GM19025 (cell line): ENCODE measurements around the gene GLIS1.

ENCODE experiments used
- ATAC-seq: cut with Tn5 transposase; IDR thresholded peaks from one replicate; pipeline ENCODE4 v1.9.1; 2021; ENCODE audit warnings: mild to moderate bottlenecking, low read depth, moderate library complexity; ENCODE audit not compliant: unreplicated experiment

Gene GLIS1

DNA sequence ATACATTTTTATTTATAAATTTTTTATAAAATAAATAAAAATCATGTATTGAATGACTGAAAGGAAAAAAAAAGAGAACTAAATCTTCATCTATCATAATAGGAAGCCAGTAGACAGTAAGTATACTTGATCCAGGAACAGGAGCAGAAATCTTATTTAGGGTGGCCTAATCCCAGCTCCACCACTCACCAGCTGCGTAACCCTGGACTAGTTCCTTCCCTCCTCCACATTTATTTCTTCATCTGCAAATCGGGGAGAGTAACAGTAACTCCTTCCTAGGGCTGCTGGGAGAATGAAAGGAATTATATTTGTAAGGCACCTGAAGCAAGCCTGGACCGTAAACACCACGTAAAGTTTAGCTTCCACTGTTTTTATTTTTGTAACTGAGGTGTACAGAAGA lies 17.9 kb downstream of the GLIS1 start:
- ATAC-seq, result no peak

- ATAC-seq, result no peak
Observed at GRCh38 chr1:53719469-53719868, 19.5 kb downstream of the GLIS1 start.

DNA sequence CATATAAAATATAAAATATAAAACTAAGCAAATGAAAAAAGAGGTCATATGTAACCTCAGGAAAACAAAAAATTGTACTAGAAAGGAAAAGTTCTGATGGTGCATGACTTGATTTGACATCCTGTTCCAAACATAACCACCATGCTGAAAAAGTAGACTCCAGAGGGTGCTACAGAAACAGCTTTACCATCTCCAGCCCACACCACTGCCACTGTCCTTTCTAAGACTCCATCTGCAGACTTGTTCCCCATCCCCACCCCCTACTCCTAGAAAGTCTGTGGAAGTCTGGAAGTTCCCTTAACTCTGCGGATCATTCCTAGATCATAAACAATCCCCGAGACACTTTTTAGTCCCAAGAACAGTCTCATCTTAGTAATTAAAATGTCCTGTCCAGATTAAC lies 20.5 kb downstream of the GLIS1 start:
- no peak for ATAC-seq

DNA sequence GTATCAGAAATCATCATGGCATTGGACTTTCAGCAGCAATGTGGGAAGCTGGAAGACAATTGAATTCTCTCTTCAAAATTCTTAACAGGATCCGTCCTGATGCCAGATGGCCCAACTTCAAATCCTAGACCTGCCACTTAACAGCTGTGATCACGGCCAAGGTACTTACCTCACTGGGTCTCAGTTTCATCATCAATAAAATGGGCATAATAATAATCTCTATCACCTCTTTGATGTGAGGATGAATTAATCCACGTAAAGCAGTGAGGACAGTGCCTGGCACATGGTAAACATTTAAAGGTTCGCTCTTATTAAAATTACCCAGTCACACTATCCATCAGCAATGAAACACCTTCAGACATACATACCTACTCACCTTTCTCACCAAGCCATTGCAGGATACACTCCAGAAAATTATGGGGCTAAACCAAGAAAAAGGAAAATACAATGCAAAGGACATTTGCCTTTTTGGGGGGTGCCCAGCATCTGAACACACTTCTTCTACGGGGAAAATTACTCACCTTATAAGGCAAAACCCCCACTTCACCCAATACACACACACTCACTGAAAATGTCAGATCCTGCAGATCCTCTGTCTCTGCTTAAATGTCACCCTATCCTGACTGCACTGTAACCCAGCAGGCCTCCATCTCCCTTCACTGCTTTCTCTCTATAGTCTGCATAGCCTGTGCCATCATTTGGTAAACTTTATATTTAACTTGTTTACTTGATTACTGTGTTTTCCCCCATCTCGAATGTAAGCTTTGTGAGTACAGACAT lies 21.7 kb downstream of the GLIS1 start:
- ATAC-seq, result no peak

DNA sequence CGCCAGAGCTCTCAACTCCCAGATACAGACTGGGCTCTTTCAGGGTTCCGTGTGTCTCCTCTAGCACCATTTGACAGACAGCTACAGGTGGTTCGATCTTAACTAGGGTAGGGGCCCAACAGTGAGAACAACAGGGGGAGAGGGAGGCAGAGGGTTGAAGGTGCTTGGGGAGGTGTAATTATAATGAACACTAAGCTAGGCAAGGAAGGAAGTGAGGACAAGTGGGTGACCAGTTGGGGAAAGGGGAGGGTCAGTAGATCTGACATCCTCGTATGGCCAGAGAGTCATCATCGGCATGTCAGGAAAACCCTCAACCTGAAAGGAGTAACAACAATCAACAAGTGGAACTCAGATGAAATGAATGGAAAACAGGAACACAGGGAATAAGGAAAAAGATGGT lies 22.8 kb downstream of the GLIS1 start:
- ATAC-seq, result no peak

- no peak for ATAC-seq
Observed at GRCh38 chr1:53715478-53715877, 23.5 kb downstream of the GLIS1 start.

- ATAC-seq, result no peak
Observed at GRCh38 chr1:53712276-53712675, 26.7 kb downstream of the GLIS1 start.

GRCh38 chr1:53710584-53710983 lies 28.4 kb downstream of the GLIS1 start:
- ATAC-seq, result no peak

- ATAC-seq, result no peak
Observed at GRCh38 chr1:53708687-53709086, 30.3 kb downstream of the GLIS1 start.

DNA sequence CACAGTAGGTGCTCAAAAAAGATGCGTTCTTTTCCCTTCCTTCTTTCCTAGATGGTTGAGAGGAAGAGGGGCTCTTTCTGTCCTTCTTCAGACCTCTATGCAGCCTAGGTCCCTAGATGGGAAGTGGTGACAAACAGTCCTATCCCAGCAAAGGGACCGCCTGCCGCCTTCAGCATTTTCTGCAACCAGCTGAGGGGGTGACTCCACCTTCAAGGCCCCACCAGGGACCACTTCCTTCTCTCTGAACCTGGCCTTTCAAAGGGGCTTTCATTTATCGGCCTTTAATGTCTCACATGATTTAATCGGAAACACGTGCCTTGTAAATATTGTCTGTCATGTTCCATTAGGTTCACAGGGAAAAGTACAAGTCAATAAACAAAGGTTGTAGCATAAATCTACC lies 32.6 kb downstream of the GLIS1 start:
- ATAC-seq, result no peak

DNA sequence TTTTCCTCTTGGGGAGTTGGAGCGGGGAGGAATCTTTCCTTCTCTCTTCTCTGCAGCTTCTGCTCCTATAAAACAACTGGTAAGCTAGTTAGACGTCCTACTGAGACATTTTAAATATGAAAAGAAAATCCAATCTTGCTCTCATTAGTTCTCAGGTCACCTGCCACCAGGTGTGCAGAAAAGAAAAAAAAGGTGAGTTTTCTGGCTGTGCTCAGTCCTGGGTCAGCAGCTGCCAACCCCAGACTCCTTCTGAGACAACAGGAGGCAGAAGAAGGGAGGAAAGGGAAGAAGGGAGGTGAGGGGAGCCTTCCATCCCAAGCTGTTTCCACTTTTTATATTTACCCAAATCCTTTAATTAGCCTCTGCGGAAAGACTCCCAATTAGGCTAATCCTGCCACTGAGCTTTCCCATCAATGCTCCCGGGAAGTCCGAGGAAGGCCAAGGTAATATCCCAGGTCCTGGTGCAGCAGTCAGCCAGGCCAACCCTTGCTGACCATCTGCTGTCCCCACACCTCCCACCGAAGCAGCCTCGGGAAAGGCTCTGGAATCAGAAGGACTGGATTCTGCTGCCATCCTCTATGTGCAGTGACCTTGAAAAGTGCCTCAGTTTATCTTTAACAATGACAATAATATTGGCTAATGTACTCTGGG lies 33.4 kb downstream of the GLIS1 start:
- ATAC-seq, result no peak

DNA sequence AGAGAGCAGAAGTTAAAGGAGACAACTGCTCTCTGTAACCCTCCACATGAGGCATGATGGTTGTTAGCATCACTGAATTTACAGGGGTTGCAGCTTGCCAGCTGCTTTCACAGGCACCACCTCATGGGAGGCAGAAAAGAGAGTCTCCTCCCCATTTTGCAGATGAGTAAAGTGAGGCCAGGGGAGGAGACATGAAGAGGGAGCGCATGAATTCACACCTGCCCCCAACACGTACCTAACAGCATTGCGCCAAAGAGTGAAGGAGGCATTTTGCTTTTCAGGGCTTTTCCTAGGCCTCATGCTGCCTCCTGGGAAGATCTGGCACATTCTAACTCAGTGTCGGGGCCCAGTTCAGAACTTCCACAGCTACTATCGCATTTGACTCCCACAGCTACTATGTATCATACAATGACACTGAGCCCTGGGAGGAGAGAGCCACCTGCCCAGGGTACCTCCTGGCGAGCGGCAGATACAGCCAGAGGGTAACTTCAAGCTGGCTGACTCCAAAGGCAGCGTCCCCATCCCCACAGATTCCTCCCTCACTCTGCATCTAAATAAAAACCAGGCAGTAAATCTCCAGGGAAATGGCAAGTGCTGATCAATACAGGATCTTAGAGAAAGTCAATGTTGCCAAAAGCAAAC lies 34.0 kb downstream of the GLIS1 start:
- no peak for ATAC-seq

DNA sequence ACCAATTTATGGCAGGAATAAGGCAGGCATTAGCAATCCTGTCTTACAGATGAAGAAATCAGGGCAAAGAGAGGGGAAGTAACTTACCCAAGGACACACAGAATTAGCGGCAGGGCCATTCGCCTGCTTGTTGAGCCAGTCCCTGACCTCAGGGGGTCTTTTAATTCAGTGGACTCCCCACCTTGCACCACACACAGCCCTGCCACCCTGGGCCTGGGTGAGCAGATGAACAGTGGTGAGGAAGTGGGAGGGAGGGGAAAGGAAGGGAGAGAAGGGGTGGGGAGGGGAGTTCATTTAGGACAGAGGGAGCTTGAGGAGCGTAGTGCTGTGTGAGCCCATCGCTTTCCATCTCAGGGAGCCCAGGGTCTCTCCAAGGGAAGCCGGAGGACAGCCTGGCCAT lies 34.7 kb downstream of the GLIS1 start:
- ATAC-seq, result no peak

DNA sequence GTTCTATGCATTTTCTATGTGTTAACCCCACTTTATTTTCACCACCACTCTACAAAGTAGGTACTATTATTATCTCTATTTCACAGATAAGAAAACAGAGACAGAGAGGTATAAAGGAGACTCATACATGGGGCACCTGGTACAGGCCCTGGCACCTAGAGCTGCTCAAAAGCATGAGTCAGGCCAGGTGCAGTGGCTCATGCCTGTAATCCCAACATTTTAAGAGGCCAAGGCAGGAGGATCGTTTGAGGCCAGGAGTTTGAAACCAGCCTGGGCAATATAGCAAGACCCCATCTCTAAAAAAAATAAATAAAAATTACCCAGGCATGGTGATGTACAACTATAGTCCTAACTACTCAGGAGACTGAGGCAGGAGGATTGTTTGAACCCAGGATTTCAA lies 35.8 kb downstream of the GLIS1 start:
- no peak for ATAC-seq

- ATAC-seq, result no peak
Observed at GRCh38 chr1:53702341-53702740, 36.6 kb downstream of the GLIS1 start.

DNA sequence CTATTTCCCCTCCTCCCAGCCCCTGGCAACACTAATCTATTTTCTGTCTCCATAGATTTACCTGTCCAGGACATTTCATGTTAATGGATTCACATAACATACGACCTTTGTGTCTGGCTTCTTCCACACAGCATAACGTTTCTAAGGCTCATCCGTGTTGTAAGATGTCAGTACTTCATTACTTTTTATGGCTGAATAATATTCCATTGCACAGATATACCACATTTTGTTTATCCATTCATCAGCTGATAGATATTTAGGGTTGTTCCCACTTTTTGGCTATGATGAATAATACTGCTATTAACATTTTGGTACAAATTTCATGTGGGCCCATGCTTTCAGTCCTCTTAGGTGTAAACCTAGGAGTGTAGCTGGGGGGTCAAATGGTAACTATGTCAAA lies 38.2 kb downstream of the GLIS1 start:
- no peak for ATAC-seq

GRCh38 chr1:53699981-53700380 lies 39.0 kb downstream of the GLIS1 start:
- no peak for ATAC-seq

DNA sequence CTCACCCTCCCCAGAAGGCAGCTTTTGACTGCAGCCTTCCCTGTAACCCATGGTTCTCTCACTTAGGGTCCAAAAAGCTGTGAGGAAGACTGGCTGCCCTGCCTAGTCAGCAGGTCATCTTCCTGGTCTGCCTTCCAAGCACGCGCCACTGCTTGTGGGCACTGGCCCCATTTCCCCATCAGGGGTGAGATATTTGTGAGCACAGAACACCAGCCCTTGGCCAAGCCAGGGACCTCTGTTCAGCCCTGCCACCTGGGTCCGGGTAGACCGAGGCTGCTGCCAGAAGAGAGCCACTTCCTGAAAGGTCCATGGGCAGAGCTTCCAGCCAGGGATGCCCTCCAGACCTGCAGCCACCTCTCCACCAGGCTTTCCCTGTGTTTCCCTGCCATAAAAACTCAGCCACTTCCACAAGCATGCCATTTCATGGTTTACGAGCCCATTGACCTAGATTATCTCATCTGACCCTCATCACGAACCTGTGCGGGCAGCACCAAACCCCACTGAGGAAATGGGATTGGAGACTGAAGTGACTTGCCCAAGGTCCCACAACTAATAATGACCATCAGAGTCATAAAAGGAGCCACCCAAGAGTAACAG lies 40.5 kb downstream of the GLIS1 start:
- ATAC-seq, result no peak

DNA sequence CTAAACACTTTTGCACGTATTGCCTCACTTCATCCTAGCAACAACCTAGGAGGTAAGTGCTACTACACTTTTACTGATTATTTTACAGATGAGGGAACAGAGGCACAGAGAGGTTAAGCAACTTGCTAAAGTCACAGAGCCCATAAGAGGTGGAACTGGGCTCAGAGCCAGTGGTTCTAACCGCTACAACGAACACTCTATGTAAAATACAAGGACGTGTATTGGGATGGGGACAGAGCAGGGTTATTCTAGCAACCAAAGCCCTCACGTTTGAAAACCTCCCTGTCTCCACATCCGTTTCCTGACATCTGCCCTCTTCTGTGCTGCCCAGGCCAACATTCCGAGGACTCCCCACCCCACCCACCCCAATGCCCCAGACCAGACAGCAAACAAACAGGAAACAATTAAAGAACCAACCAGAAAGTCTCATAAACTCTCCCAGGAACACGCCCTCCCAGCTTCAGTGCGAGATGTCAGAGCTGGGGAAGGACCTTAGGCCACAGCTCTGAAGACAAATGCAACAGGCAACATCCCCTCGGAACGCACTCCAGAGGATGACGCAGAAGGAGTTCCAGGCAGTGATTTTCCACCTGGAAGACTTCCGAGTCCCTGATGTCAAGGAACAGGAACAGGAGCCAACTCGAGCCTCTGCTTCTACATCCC lies 41.1 kb downstream of the GLIS1 start:
- ATAC-seq, result no peak

DNA sequence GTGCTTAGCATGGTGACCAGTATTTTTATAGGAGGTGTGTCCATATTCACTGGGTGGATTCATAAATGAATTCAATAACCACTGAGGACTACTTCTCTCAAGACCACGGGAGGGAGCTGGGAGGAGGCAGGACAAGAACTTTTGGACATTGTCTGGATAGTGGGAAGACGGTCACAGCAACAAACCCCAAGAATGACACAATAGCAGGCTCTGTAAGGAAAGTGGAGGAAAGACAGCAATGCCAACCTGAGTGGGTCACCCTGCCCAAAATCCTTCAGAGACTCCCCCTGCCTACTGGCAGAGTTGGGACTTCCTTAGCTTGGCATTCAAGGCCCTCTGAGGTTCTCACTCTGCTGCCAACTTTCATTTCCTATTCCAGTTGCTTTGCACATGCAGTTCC lies 42.0 kb downstream of the GLIS1 start:
- no peak for ATAC-seq

- no peak for ATAC-seq
Observed at GRCh38 chr1:53696571-53696970, 42.4 kb downstream of the GLIS1 start.
